ENCODE results near the gene JUP. TPM values are rescaled to one million over a fixed set of nuclear protein-coding genes. Genes with fewer than 3 reads are reported as not detected.
A peak's percentile ranks its signal among the peaks of the same experiment; 100 is the strongest.

JUP gene
- total RNA-seq, 4 donors from 2014 or later = 709 to 2,355 (median 1,148) TPM

GRCh38 chr17:41762841-41763240 lies 23.7 kb downstream of the JUP start:
- no peak for DNase-seq
- H3K4me3 ChIP-seq = no peak overlapping the region
- no peaks in the 10 kb centered on the region for H3K9me3 ChIP-seq
- WGBS, 2 donors = 59 to 93% methylated on average over 3 to 6 of the region's 16 CpGs
- H3K27me3 ChIP-seq = no peaks in the 10 kb centered on the region
- H3K36me3 ChIP-seq = peaks cover 62 to 100% (median 78%) of the 10 kb centered on the region in 3 donors
- H3K27ac ChIP-seq = peak overlapping the region in 2 of 4 donors; percentile 21 to 59
- no peak for TF ChIP-seq POLR2A (IDR thresholded peaks at IDR 0.05)
- TF ChIP-seq CTCF (IDR thresholded peaks at IDR 0.05) = no peak
- H3K4me1 ChIP-seq = peaks cover 0 to 8% (median 0%) of the 10 kb centered on the region in 3 donors
- intact Hi-C loops (cut with DNase I) = no loop called here

GRCh38 chr17:41762391-41762790 lies 24.1 kb downstream of the JUP start:
- H3K36me3 ChIP-seq = peaks cover 62 to 100% (median 78%) of the 10 kb centered on the region in 3 donors

GRCh38 chr17:41760878-41761277 lies 25.6 kb downstream of the JUP start:
- Histone ChIP-seq H3K4me3 (no peak overlapping the region), H3K9me3 (no peaks in the 10 kb centered on the region), H3K27ac (no peak overlapping the region), H3K36me3 (peaks cover 68 to 100% (median 79%) of the 10 kb centered on the region in 3 donors), H3K27me3 (no peaks in the 10 kb centered on the region), H3K4me1 (peaks cover 0 to 4% (median 0%) of the 10 kb centered on the region in 3 donors)
- DNase-seq = no peak
- no peak for TF ChIP-seq CTCF (IDR thresholded peaks at IDR 0.05)
- no peak for TF ChIP-seq POLR2A (IDR thresholded peaks at IDR 0.05)
- WGBS, 2 donors = 80 to 85% methylated on average over 5 to 6 of the region's 6 CpGs
- intact Hi-C loops (cut with DNase I) = no loop called here

More at GRCh38 chr17:41762391-41762790, 24.1 kb downstream of the JUP start:
- DNase-seq = no peak
- intact Hi-C loops (cut with DNase I) = no loop called here
- Histone ChIP-seq H3K4me1 (peaks cover 0 to 8% (median 0%) of the 10 kb centered on the region in 3 donors), H3K27me3 (no peaks in the 10 kb centered on the region), H3K9me3 (no peaks in the 10 kb centered on the region), H3K4me3 (no peak overlapping the region), H3K27ac (peak overlapping the region in 1 of 4 donors; percentile 59)
- no peak for TF ChIP-seq POLR2A (IDR thresholded peaks at IDR 0.05)
- no peak for TF ChIP-seq CTCF (IDR thresholded peaks at IDR 0.05)
- WGBS, 2 donors = 58 to 78% methylated on average over 3 to 6 of the region's 6 CpGs

GRCh38 chr17:41758601-41759000 lies 27.9 kb downstream of the JUP start:
- WGBS, 2 donors = 75 to 90% methylated on average over 2 of the region's 9 CpGs
- intact Hi-C loops (cut with DNase I) = no loop called here
- DNase-seq = no peak

GRCh38 chr17:41754066-41754465 lies 32.4 kb downstream of the JUP start:
- no peaks in the 10 kb centered on the region for H3K4me1 ChIP-seq
- no peaks in the 10 kb centered on the region for H3K27me3 ChIP-seq
- no peak for DNase-seq
- H3K27ac ChIP-seq = no peak overlapping the region
- peaks cover 34 to 84% (median 48%) of the 10 kb centered on the region in 3 donors for H3K36me3 ChIP-seq
- WGBS, 2 donors = 75 to 79% methylated on average over 10 to 12 of the region's 12 CpGs
- no peak for TF ChIP-seq CTCF (IDR thresholded peaks at IDR 0.05)
- no peak for TF ChIP-seq POLR2A (IDR thresholded peaks at IDR 0.05)
- no peak overlapping the region for H3K4me3 ChIP-seq
- intact Hi-C loops (cut with DNase I) = no loop called here
- H3K9me3 ChIP-seq = no peaks in the 10 kb centered on the region

More at GRCh38 chr17:41758601-41759000, 27.9 kb downstream of the JUP start:
- Histone ChIP-seq H3K4me3 (no peak overlapping the region), H3K27me3 (no peaks in the 10 kb centered on the region), H3K4me1 (no peaks in the 10 kb centered on the region), H3K36me3 (peaks cover 73 to 100% (median 77%) of the 10 kb centered on the region in 3 donors), H3K9me3 (no peaks in the 10 kb centered on the region), H3K27ac (no peak overlapping the region)
- TF ChIP-seq POLR2A (IDR thresholded peaks at IDR 0.05) (no peak), CTCF (IDR thresholded peaks at IDR 0.05) (no peak)

All from esophagus squamous epithelium (tissue), 5 donors.